HCT116 (cell line): Measurements from ENCODE around the gene NR6A1.
A peak's percentile ranks its signal among the peaks of the same experiment; 100 is the strongest.

Source experiments
- EZH2 ChIP-seq: fragments of 200-600 bp; sonication (generic); IDR thresholded peaks from 2 replicates; pipeline ENCODE4 v1.6.1; 2017; ENCODE audit warnings: antibody characterized with exemption, mixed run types
- EZH2phosphoT487 ChIP-seq: fragments of 200-600 bp; IDR thresholded peaks from 2 replicates; pipeline ENCODE4 v1.6.1; 2018; ENCODE audit warnings: antibody characterized with exemption, borderline replicate concordance
- POLR2A ChIP-seq: IDR thresholded peaks from 2 replicates; pipeline ENCODE4 v1.7.0; 2011; ENCODE audit warnings: borderline replicate concordance; ENCODE audit not compliant: insufficient read depth, insufficient read length; ENCODE audit errors: extremely low read depth
- POLR2AphosphoS5 ChIP-seq: IDR thresholded peaks from 2 replicates; pipeline ENCODE4 v1.6.1; 2011; ENCODE audit warnings: mild to moderate bottlenecking, low read depth, low read length, moderate library complexity
- RAD21 ChIP-seq: IDR thresholded peaks from 2 replicates; pipeline ENCODE4 v1.6.1; 2012; ENCODE audit warnings: low read depth, mild to moderate bottlenecking
- TCF7L2 ChIP-seq: IDR thresholded peaks from 2 replicates; pipeline ENCODE4 v1.7.0; 2011; ENCODE audit warnings: borderline replicate concordance, inconsistent platforms; ENCODE audit not compliant: insufficient read depth, insufficient read length; ENCODE audit errors: extremely low read depth
- ZNF274 ChIP-seq: fragments of 200-500 bp; sonication (Bioruptor generic); IDR thresholded peaks from 2 replicates; pipeline ENCODE4 v1.6.1; 2014; ENCODE audit warnings: mild to moderate bottlenecking, low read depth, low read length, inconsistent platforms

DNA sequence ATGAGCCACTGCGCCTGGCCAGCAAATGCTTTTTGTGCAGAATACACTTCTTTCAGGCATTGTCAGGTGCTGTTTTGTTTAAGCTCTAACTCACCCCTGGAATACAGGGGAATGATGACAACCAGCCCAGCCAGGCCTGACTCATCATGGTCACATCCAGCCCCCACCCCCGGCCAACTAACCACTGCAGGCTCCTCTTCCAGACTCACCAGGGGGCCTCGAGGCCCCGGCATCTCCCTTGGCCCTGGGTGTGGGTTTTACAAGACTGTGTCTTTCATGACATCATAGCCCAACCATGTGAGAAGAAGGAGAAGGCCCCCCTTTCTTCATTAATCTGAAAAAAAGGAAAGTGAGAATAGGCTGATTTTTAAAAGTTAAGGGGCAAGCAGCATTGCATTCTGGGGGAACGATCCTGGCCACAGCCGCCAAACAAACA is 41.3 kb upstream of the NR6A1 start:
- TF ChIP-seq POLR2A: no peak
- TF ChIP-seq RAD21: no peak
- no peak for TF ChIP-seq ZNF274
- TF ChIP-seq EZH2: no peak
- TF ChIP-seq EZH2phosphoT487: no peak
- peak; percentile 63 for TF ChIP-seq POLR2AphosphoS5
- no peak for TF ChIP-seq TCF7L2
